K562 (cell line): Measurements from ENCODE around the gene ZNF839. TPM values are rescaled to one million over a fixed set of nuclear protein-coding genes. Genes with fewer than 3 reads are reported as not detected.

Source experiments
- ATAC-seq: fragments of 200-7000 bp; cut with Tn5 transposase; 3 replicates; pipeline ENCODE4 v1.9.1; 2020; ENCODE audit warnings: moderate library complexity
- BruUV-seq: library from RNA; stranded (reverse); fragments of 400-500 nt; replicated peaks from 2 replicates; lab custom pipeline; 2021; lab: Mats Ljungman, UMichigan
- CTCF ChIA-PET: fragments of 300-600 bp; formaldehyde crosslinking; extraction: SDS; loops from one replicate; lab custom pipeline; 2021; ENCODE audit warnings: low intra/inter-chr PET ratio; lab: Yijun Ruan, JAX
- POLR2A ChIA-PET: fragments of 300-600, 350-650 bp; sonication (Branson Sonifier 250); formaldehyde crosslinking; extraction: SDS; loops from one replicate; lab custom pipeline; 2021; ENCODE audit warnings: antibody characterized with exemption, inconsistent platforms; lab: Yijun Ruan, JAX
- DNase-seq, 4 experiments: peaks; one replicate each; pipeline versions ENCODE4 v3.0.0 to v3.0.0-alpha.2; 2011 to 2018; ENCODE audit warnings: low spot score in 3 of 4, mixed read lengths in 3 of 4; ENCODE audit errors: extremely low read depth in 1 of 4
- FAIRE-seq: peaks from 2 replicates; lab custom pipeline; 2011; peaks lifted over from hg19 to GRCh38; lab: Jason Lieb, UNC
- H2AFZ ChIP-seq: 2 replicates; pipeline ENCODE4 v1.6.0; 2011; ENCODE audit warnings: low read depth, low read length, control low read depth, inconsistent platforms
- H3K27ac ChIP-seq: fragments of 200-600 bp; 3 replicates; pipeline ENCODE4 v1.8.0; 2011; ENCODE audit warnings: low read depth, mild to moderate bottlenecking, control low read depth, inconsistent platforms, low read length, moderate library complexity, mixed read lengths; ENCODE audit errors: extremely low read depth
- H3K27me3 ChIP-seq, 2 experiments: fragments of 300-600 bp in 1 of 2; 2 replicates in 1 of 2; 3 replicates in 1 of 2; pipeline versions ENCODE4 v1.6.0 to v1.8.0; 2011; ENCODE audit warnings: inconsistent platforms in 2 of 2, low read length in 2 of 2, mild to moderate bottlenecking in 1 of 2, mixed read lengths in 1 of 2, moderate library complexity in 1 of 2; ENCODE audit not compliant: control insufficient read depth in 2 of 2, insufficient read depth in 2 of 2
- H3K36me3 ChIP-seq: fragments of 300-600 bp; 3 replicates; pipeline ENCODE4 v1.8.0; 2011; ENCODE audit warnings: mild to moderate bottlenecking, low read length, inconsistent platforms; ENCODE audit not compliant: control insufficient read depth, insufficient read depth
- H3K4me1 ChIP-seq, 2 experiments: fragments of 200-600 bp in 1 of 2; replicated peaks in 1 of 2; 2 replicates in 1 of 2; 3 replicates in 1 of 2; pipeline versions ENCODE4 v1.5.1 to v1.8.0; 2011; ENCODE audit warnings: inconsistent platforms in 2 of 2, low read length in 2 of 2, mild to moderate bottlenecking in 1 of 2, mixed read lengths in 1 of 2, moderate library complexity in 1 of 2; ENCODE audit not compliant: control insufficient read depth in 2 of 2, insufficient read depth in 2 of 2
- H3K4me2 ChIP-seq: 2 replicates; pipeline ENCODE4 v1.6.1; 2011; ENCODE audit warnings: low read length, control low read depth, inconsistent platforms, mixed read lengths; ENCODE audit not compliant: insufficient read depth
- H3K4me3 ChIP-seq: fragments of 200-600 bp; sonication (generic), shearing (Covaris generic); 2 replicates; pipeline ENCODE4 v1.5.1; 2016; ENCODE audit warnings: control low read depth, inconsistent platforms
- H3K79me2 ChIP-seq: fragments of 200-600 bp; 3 replicates; pipeline ENCODE4 v1.8.0; 2011; ENCODE audit warnings: low read length, inconsistent platforms; ENCODE audit not compliant: control insufficient read depth, insufficient read depth
- H3K9ac ChIP-seq, 2 experiments: 2 replicates each; pipeline versions ENCODE4 v1.6.0 to v1.6.1; 2011; ENCODE audit warnings: low read depth in 2 of 2, low read length in 2 of 2, control low read depth in 1 of 2, inconsistent platforms in 1 of 2, mild to moderate bottlenecking in 1 of 2, mixed read lengths in 1 of 2; ENCODE audit not compliant: insufficient read depth in 1 of 2
- H3K9me1 ChIP-seq: one replicate; pipeline ENCODE4 v1.6.0; 2011; ENCODE audit warnings: inconsistent platforms, mild to moderate bottlenecking, low read length, moderate library complexity; ENCODE audit not compliant: control insufficient read depth, insufficient read depth
- H3K9me3 ChIP-seq: replicated peaks from 2 replicates; pipeline ENCODE4 v1.5.1; 2011; ENCODE audit warnings: low read depth, low read length, inconsistent platforms; ENCODE audit not compliant: control insufficient read depth, insufficient read depth
- H4K20me1 ChIP-seq: replicated peaks from 2 replicates; pipeline ENCODE4 v1.6.1; 2011; ENCODE audit warnings: low read length, inconsistent platforms, mixed read lengths; ENCODE audit not compliant: control insufficient read depth, insufficient read depth
- DPF2 ChIP-seq: fragments of 450-650 bp; IDR thresholded peaks from 2 replicates; pipeline ENCODE4 v1.6.1; 2016
- E2F1 ChIP-seq: sonication (generic); formaldehyde crosslinking; IDR thresholded peaks from 2 replicates; pipeline ENCODE4 v1.8.1; 2023; ENCODE audit warnings: mild to moderate bottlenecking, missing genetic modification reagents, moderate library complexity
- HDAC3 ChIP-seq: fragments of 450-650 bp; IDR thresholded peaks from 2 replicates; pipeline ENCODE4 v1.6.1; 2018; ENCODE audit warnings: borderline replicate concordance, mild to moderate bottlenecking, moderate library complexity; ENCODE audit not compliant: partially characterized antibody
- KDM4B ChIP-seq, 2 experiments: fragments of 450-650 bp in 1 of 2; sonication (generic) in 1 of 2; IDR thresholded peaks; 2 replicates each; pipeline ENCODE4 v1.6.1; 2016 to 2017; ENCODE audit warnings: borderline replicate concordance in 2 of 2, antibody characterized with exemption in 1 of 2, low read depth in 1 of 2, mild to moderate bottlenecking in 1 of 2
- KLF6 ChIP-seq: fragments of 250-450 bp; sonication (Bioruptor Pico); IDR thresholded peaks from 2 replicates; pipeline ENCODE4 v1.4.0; 2020; ENCODE audit warnings: mild to moderate bottlenecking, moderate library complexity, borderline replicate concordance
- MTF1 ChIP-seq: fragments of 250-450 bp; sonication (Bioruptor Pico); IDR thresholded peaks from 2 replicates; pipeline ENCODE4 v1.9.0; 2021; ENCODE audit warnings: moderate library complexity, mild to moderate bottlenecking, inconsistent platforms, borderline replicate concordance
- NBN ChIP-seq: fragments of 450-650 bp; IDR thresholded peaks from 2 replicates; pipeline ENCODE4 v1.6.1; 2016; ENCODE audit warnings: low read depth, mild to moderate bottlenecking
- RBBP5 ChIP-seq: fragments of 200-600 bp; sonication (generic); IDR thresholded peaks from 2 replicates; pipeline ENCODE4 v1.6.1; 2012; ENCODE audit warnings: borderline replicate concordance, mild to moderate bottlenecking, low read length, control low read depth, inconsistent platforms; ENCODE audit not compliant: insufficient read depth, poor library complexity, severe bottlenecking
- RBM34 ChIP-seq: fragments of 200-400 bp; formaldehyde crosslinking; IDR thresholded peaks from 2 replicates; pipeline ENCODE4 v1.6.1; 2018; ENCODE audit warnings: low read length, borderline replicate concordance; ENCODE audit not compliant: insufficient read depth
- RNF2 ChIP-seq: sonication (generic); IDR thresholded peaks from 2 replicates; pipeline ENCODE4 v1.6.1; 2016
- SMARCE1 ChIP-seq: fragments of 450-650 bp; IDR thresholded peaks from 2 replicates; pipeline ENCODE4 v1.7.1; 2016; ENCODE audit warnings: mild to moderate bottlenecking
- SRF ChIP-seq, 2 experiments: fragments of 250-450, 450-650 bp in 1 of 2; sonication (Bioruptor Pico) in 1 of 2; sonication (generic) in 1 of 2; formaldehyde crosslinking; IDR thresholded peaks; 2 replicates each; pipeline versions ENCODE4 v1.5.0 to v1.5.1; 2020 to 2022; ENCODE audit warnings: mild to moderate bottlenecking in 1 of 2, missing genetic modification reagents in 1 of 2
- TFAP4 ChIP-seq: sonication (generic); formaldehyde crosslinking; IDR thresholded peaks from 2 replicates; pipeline ENCODE4 v1.8.0; 2022; ENCODE audit warnings: missing genetic modification reagents, mild to moderate bottlenecking, moderate library complexity, borderline replicate concordance
- TOE1 ChIP-seq, 2 experiments: fragments of 450-650 bp in 1 of 2; sonication (generic) in 1 of 2; formaldehyde crosslinking in 1 of 2; IDR thresholded peaks; 2 replicates each; pipeline versions ENCODE4 v1.7.1 to v1.8.0; 2016 to 2022; ENCODE audit warnings: borderline replicate concordance in 2 of 2, mild to moderate bottlenecking in 2 of 2, antibody characterized with exemption in 1 of 2, inconsistent platforms in 1 of 2, low read depth in 1 of 2, missing genetic modification reagents in 1 of 2, moderate library complexity in 1 of 2
- ZBTB9 ChIP-seq: fragments of 450-650 bp; formaldehyde crosslinking; IDR thresholded peaks from 2 replicates; pipeline ENCODE4 v1.4.0; 2020; ENCODE audit warnings: mild to moderate bottlenecking, moderate library complexity
- ZNF764 ChIP-seq: fragments of 250-450 bp; sonication (Bioruptor Pico); IDR thresholded peaks from 2 replicates; pipeline ENCODE4 v1.4.0; 2020; ENCODE audit warnings: low read depth, mild to moderate bottlenecking, moderate library complexity
- ZZZ3 ChIP-seq: fragments of 450-650 bp; IDR thresholded peaks from 2 replicates; pipeline ENCODE4 v1.6.1; 2016; ENCODE audit warnings: antibody characterized with exemption, mild to moderate bottlenecking, moderate library complexity
- whole genome bisulfite sequencing: fragments of 100-300 bp; shearing (Covaris generic); methylation state at CpG from one replicate; pipeline ENCODE4 v1.1.6; 2016; ENCODE audit warnings: low coverage, mixed read lengths; ENCODE audit not compliant: insufficient coverage; ENCODE audit errors: missing lambda C conversion rate; 5-methylcytosine and 5-hydroxymethylcytosine counted together
- in situ Hi-C: fragments of 300-500 bp; cut with MboI; formaldehyde crosslinking; loops from 4 replicates; pipeline ENCODE4 v1.15.0; 2018; ENCODE audit warnings: inconsistent platforms, mixed read lengths
- intact Hi-C: fragments of 100-400 bp; cut with micrococcal nuclease; formaldehyde crosslinking; loops from 2 replicates; pipeline ENCODE4 v1.14.2; 2022
- polyA plus RNA-seq, 8 experiments: library from polyadenylated mRNA; depleted of rRNA in 4 of 8; stranded (reverse) in 5 of 8; unstranded in 3 of 8; fragments of >200 nt; fragmentation: Nextera tagmentation in 2 of 8; fragmentation: Illumina TruSeq in 1 of 8; extraction: Ambion mirVana in 2 of 8; extraction: Trizol in 1 of 8; gene quantifications; 2 replicates each; pipeline versions ENCODE4 v1.2.1 to v1.2.3, GENCODE V29; 2011 to 2014; ENCODE audit warnings: inconsistent platforms in 1 of 8, missing spikeins in 1 of 8
- total RNA-seq, 7 experiments: library from RNA; depleted of rRNA in 6 of 7; stranded (reverse); fragments of >200 nt in 6 of 7; fragmentation: Illumina TruSeq in 2 of 7; extraction: Trizol in 2 of 7; gene quantifications; 2 replicates each; pipeline versions ENCODE4 v1.2.1 to v1.2.3, GENCODE V29; 2011 to 2021; ENCODE audit warnings: low replicate concordance in 1 of 7

Gene ZNF839
- total and polyA plus RNA-seq, 9 of the 15 experiments (the other 6 are each of a cell fraction or from before 2014, with no cell fraction given): 0.42 to 8.4 (median 5.7) TPM

GRCh38 chr14:102304611-102305506, 14.7 kb upstream of the ZNF839 start, which contains the start of gene MOK:
Gene MOK, minus strand, starts transcription at chr14:102305164. Its CDS starts 196 bp downstream, at chr14:102304968.
- H3K4me1 ChIP-seq: peaks cover 0 to 3% of the 10 kb centered on the region in 2 experiments; a peak in 2 of 5 replicates
- peak within 1 kb of the TSS; percentile 85 for H3K4me2 ChIP-seq
- no TSS peak for BruUV-seq
- under 1% methylated on average over 27 of the region's 53 CpGs for WGBS
- peak within 1 kb of the TSS; percentile 67 for H3K4me3 ChIP-seq
- ATAC-seq (peak; percentile 97), FAIRE-seq (peak; percentile 97), DNase-seq (peak; percentile 94 to 96 (median 95))
- H3K9ac ChIP-seq: peak within 1 kb of the TSS; percentile 62 to 92
- no peaks in the 10 kb centered on the region for H3K9me3 ChIP-seq
- peak within 1 kb of the TSS; percentile 52 for H3K27ac ChIP-seq
- H2AFZ ChIP-seq: peak within 1 kb of the TSS; percentile 96
- no peaks in the 10 kb centered on the region for H3K79me2 ChIP-seq
- intact Hi-C loops: no loop called here
- no peaks in the 10 kb centered on the region for H3K36me3 ChIP-seq
- H3K9me1 ChIP-seq: no peaks in the 10 kb centered on the region
- in situ Hi-C loops: no loop called here
- CTCF ChIA-PET: interaction anchor here (1.1 kb wide), 1 partner anchor 13 kb away, joined by 3 read pairs; no protein-coding TSS in a partner anchor
- POLR2A ChIA-PET: interaction anchor here (1.4 kb wide), 1 partner anchor 12 kb away, joined by 4 read pairs; no protein-coding TSS in a partner anchor
- H3K27me3 ChIP-seq: no peaks in the 10 kb centered on the region
- H4K20me1 ChIP-seq: no peaks in the 10 kb centered on the region
- TF ChIP-seq KDM4B (IDR thresholded peaks at IDR 0.05; ENCODE audit: borderline replicate concordance in 2 of 2, low read depth in 1 of 2) (no peak), TOE1 (IDR thresholded peaks at IDR 0.05; ENCODE audit: borderline replicate concordance) (no peak), TOE1 (CRISPR knock-in tag; IDR thresholded peaks at IDR 0.05; ENCODE audit: borderline replicate concordance, low read depth) (no peak), DPF2 (no peak), HDAC3 (no peak), SRF (CRISPR knock-in tag; IDR thresholded peaks at IDR 0.05) (no peak), NBN (no peak), RBM34 (no peak), MTF1 (no peak), ZNF764 (CRISPR knock-in tag) (no peak), ZBTB9 (CRISPR knock-in tag) (no peak), TFAP4 (CRISPR knock-in tag) (peak; percentile 48; the same call in 1 of the 2 replicates), RNF2 (no peak), KLF6 (CRISPR knock-in tag) (no peak), SMARCE1 (no peak), RBBP5 (peak; percentile 89), E2F1 (CRISPR knock-in tag) (no peak), ZZZ3 (no peak)
